ENCODE measurements around the gene IFI27L1. TPM values are rescaled to one million over a fixed set of nuclear protein-coding genes. Genes with fewer than 3 reads are reported as not detected.
A peak's percentile ranks its signal among the peaks of the same experiment; 100 is the strongest.

The IFI27L1 gene
- polyA plus RNA-seq, 1 donor (not counting 4 experiments of a cell fraction or from before 2014, with no cell fraction given), result 17.4 TPM

- no peaks in the 10 kb centered on the region for H3K27me3 ChIP-seq (ENCODE audit: control insufficient read depth, extremely low read depth, insufficient read depth, low read length)
- H4K20me1 ChIP-seq (ENCODE audit: control insufficient read depth, extremely low read depth, insufficient read depth, low read length), result no peaks in the 10 kb centered on the region
- DNase-seq (ENCODE audit: low read depth, low spot score), result no peak
- dilution Hi-C loops (cut with MboI; ENCODE audit: extremely low pct_ligation_motif_present, low sequenced_read_pairs), result no loop called here
- FAIRE-seq, result no peak
- H3K36me3 ChIP-seq (ENCODE audit: control insufficient read depth in 2 of 2, extremely low read depth in 1 of 2, insufficient read depth in 2 of 2, low read length in 2 of 2), result no peaks in the 10 kb centered on the region
- H3K9ac ChIP-seq (ENCODE audit: control insufficient read depth, extremely low read depth, insufficient read depth, low read length), result no peak overlapping the region
- H3K4me3 ChIP-seq (ENCODE audit: control insufficient read depth in 2 of 3, extremely low read depth in 1 of 3, insufficient read depth in 2 of 3, low read depth in 1 of 3, low read length in 3 of 3), result no peak overlapping the region
- H3K79me2 ChIP-seq (ENCODE audit: control insufficient read depth, insufficient read depth, low read length), result no peaks in the 10 kb centered on the region
- H3K9me3 ChIP-seq (ENCODE audit: control insufficient read depth, low read depth, low read length), result no peaks in the 10 kb centered on the region
- H3K4me2 ChIP-seq (ENCODE audit: control insufficient read depth, extremely low read depth, insufficient read depth, low read depth, low read length), result no peak overlapping the region
- TF ChIP-seq EZH2 (IDR thresholded peaks at IDR 0.05; ENCODE audit: low read length) (no peak), CTCF (optimal IDR thresholded peaks at IDR 0.05 in 1 of 3, IDR thresholded peaks at IDR 0.05 in 1 of 3, conservative IDR thresholded peaks at IDR 0.05 in 1 of 3; ENCODE audit: extremely low read depth in 1 of 3, insufficient read depth in 2 of 3, low read length in 3 of 3) (no peak)
- H3K4me1 ChIP-seq (ENCODE audit: control insufficient read depth, extremely low read depth, insufficient read depth, low read length), result no peaks in the 10 kb centered on the region
- H3K27ac ChIP-seq (ENCODE audit: control insufficient read depth, insufficient read depth, low read length), result no peak overlapping the region
- no peaks in the 10 kb centered on the region for H3K9me1 ChIP-seq (ENCODE audit: control insufficient read depth, extremely low read depth, insufficient read depth, low read length)
- H2AFZ ChIP-seq (ENCODE audit: control insufficient read depth, low read length), result no peak overlapping the region
Measured at GRCh38 chr14:94143711-94144110, 62.6 kb downstream of the IFI27L1 start.

- Histone ChIP-seq H3K4me1 (ENCODE audit: control insufficient read depth, extremely low read depth, insufficient read depth, low read length) (no peaks in the 10 kb centered on the region), H3K79me2 (ENCODE audit: control insufficient read depth, insufficient read depth, low read length) (no peaks in the 10 kb centered on the region), H3K36me3 (ENCODE audit: control insufficient read depth in 2 of 2, extremely low read depth in 1 of 2, insufficient read depth in 2 of 2, low read length in 2 of 2) (no peaks in the 10 kb centered on the region), H4K20me1 (ENCODE audit: control insufficient read depth, extremely low read depth, insufficient read depth, low read length) (no peaks in the 10 kb centered on the region), H3K9ac (ENCODE audit: control insufficient read depth, extremely low read depth, insufficient read depth, low read length) (no peak overlapping the region), H3K4me2 (ENCODE audit: control insufficient read depth, extremely low read depth, insufficient read depth, low read depth, low read length) (no peak overlapping the region), H2AFZ (ENCODE audit: control insufficient read depth, low read length) (peak overlapping the region; percentile 16), H3K9me1 (ENCODE audit: control insufficient read depth, extremely low read depth, insufficient read depth, low read length) (no peaks in the 10 kb centered on the region), H3K9me3 (ENCODE audit: control insufficient read depth, low read depth, low read length) (no peaks in the 10 kb centered on the region), H3K27ac (ENCODE audit: control insufficient read depth, insufficient read depth, low read length) (no peak overlapping the region), H3K27me3 (ENCODE audit: control insufficient read depth, extremely low read depth, insufficient read depth, low read length) (no peaks in the 10 kb centered on the region), H3K4me3 (ENCODE audit: control insufficient read depth in 2 of 3, extremely low read depth in 1 of 3, insufficient read depth in 2 of 3, low read depth in 1 of 3, low read length in 3 of 3) (no peak overlapping the region)
- FAIRE-seq, result no peak
- no peak for TF ChIP-seq EZH2 (IDR thresholded peaks at IDR 0.05; ENCODE audit: low read length)
- no peak for TF ChIP-seq CTCF (optimal IDR thresholded peaks at IDR 0.05 in 1 of 3, IDR thresholded peaks at IDR 0.05 in 1 of 3, conservative IDR thresholded peaks at IDR 0.05 in 1 of 3; ENCODE audit: extremely low read depth in 1 of 3, insufficient read depth in 2 of 3, low read length in 3 of 3)
- dilution Hi-C loops (cut with MboI; ENCODE audit: extremely low pct_ligation_motif_present, low sequenced_read_pairs), result no loop called here
- DNase-seq (ENCODE audit: low read depth, low spot score), result no peak
Measured at GRCh38 chr14:94144765-94145164, 63.7 kb downstream of the IFI27L1 start.

All from keratinocyte (primary cell).